Hematopoietic multipotent progenitor cell (in vitro differentiated cells): ENCODE results near the gene DOCK1. TPM values are rescaled to one million over a fixed set of nuclear protein-coding genes. Genes with fewer than 3 reads are reported as not detected.
"Not testable (repeated sequence)": the region's sequence is repeated elsewhere in the genome, so short reads cannot be mapped to it uniquely, and the experiment has no call there.

Experiments
- DNase-seq, 3 donors: peaks; one replicate each; pipeline ENCODE4 v3.0.0-alpha.2; 2011 to 2015; ENCODE audit warnings: low read depth in 2 of 3, low spot score in 2 of 3
- total RNA-seq: library from RNA; depleted of rRNA; stranded (reverse); fragments of >200 nt; gene quantifications from one replicate; pipeline ENCODE4 v1.2.3, GENCODE V29; 2012

The DOCK1 gene
- total RNA-seq, 1 donor: 27.5 TPM

- DNase-seq: no peak
These were observed 19.1 kb downstream of the DOCK1 start for GRCh38 chr10:126924180-126924914.

DNA sequence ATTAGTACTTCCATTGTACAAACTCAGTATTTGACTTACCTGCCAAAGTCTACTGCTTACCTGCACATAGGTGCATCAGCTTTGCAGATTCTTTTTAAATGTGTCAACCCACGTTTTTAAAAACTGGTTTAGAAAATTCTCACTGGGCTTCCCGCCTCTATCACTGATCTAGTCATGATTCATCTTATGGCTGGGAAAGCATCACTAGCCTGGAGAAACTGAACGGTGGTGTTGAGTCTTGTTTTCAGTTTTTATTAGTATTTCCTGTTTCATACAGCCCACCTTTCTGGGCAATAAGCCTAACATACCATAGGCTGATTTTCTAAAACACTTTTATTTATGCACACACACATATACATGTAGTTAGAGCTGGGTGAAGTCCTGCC is 19.7 kb downstream of the DOCK1 start:
- DNase-seq: no peak

DNA sequence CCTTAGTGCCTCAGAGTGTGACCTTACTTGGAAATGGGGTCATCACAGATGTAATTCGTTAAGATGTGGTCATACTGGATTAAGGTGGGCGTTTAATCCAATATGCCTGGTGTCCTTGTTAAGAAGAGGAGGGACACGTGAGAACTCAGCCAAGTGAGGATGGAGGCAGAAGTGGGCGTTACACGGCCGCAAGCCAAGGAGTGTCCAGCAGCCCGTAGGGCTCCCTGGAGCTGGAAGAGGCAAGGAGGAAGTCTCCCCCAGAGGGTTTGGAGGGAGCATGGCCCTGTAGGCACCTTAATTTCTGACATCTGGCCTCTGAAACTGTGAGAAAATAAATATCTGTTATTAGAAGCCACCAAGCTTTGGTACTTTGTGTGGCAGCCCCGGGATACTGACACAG is 21.3 kb downstream of the DOCK1 start:
- DNase-seq: no peak

DNA sequence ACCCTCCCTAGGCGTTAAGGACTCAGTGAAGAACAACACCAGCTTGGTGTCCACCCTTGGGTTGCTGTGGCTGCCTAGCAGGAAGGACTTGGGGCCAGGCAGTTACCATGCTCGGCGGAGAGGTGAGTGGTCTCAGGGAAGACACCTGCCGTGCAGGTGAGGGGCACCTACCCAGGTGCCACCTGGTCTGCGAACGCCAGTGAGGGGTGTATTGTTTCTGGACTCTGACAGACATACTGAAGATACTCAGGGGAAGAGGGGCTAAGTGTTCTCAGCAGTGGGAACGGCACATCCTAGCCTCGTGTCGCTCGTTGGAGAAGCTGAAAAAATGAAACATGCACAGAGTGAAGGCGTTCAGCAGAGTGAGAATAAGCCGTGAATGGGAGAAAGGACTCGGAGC is 22.6 kb downstream of the DOCK1 start:
- no peak for DNase-seq

DNA sequence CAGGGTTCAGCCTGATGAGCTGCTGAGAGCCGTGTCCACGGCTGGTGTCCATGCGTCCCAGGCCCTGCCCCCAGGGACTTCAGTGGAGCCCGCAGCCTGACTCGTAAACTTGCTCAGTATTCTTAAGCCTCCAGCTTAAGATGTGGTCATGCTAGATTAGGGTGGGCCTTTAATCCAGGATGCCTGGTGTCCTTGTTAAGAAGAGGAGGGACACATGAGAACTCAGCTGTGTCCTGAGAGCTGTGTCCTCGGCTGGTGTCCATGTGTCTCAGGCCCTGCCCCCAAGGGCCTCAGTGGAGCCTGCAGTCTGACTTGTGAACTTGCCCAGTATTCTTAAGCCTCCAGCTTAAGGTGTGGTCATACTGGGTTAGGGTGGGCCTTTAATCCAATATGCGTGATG is 23.0 kb downstream of the DOCK1 start:
- DNase-seq: no peak

GRCh38 chr10:126929391-126929790 is 24.2 kb downstream of the DOCK1 start:
- no peak for DNase-seq

GRCh38 chr10:126930131-126930882 is 25.1 kb downstream of the DOCK1 start:
- no peak for DNase-seq

- DNase-seq: no peak
These were observed 25.8 kb downstream of the DOCK1 start for GRCh38 chr10:126930883-126931503.

DNA sequence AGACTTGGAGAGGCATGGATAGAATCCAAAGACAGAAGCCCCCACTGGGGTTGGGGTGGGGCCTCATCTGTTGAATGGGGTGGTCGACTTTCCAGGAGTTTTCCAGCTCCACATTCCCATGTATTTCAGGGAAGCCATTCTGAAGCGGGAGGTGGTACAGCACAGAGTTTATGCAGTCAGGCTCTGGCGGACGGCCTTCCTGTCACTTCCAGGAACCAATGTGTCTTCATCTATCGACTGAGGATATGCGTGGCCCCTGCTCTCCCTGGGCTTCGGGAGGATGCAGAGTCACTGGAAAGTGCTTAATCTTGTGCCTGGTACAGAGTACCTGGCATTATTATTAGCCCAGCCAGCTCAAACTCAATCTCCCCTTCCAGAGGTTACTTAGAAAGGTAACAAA is 26.3 kb downstream of the DOCK1 start:
- no peak for DNase-seq

GRCh38 chr10:126932516-126932915 is 27.3 kb downstream of the DOCK1 start:
- no peak for DNase-seq

- DNase-seq: no peak
These were observed 27.9 kb downstream of the DOCK1 start for GRCh38 chr10:126933116-126933515.

- DNase-seq: no peak
These were observed 30.2 kb downstream of the DOCK1 start for GRCh38 chr10:126935263-126935946.

GRCh38 chr10:126937026-126937425 is 31.8 kb downstream of the DOCK1 start:
- DNase-seq: no peak

DNA sequence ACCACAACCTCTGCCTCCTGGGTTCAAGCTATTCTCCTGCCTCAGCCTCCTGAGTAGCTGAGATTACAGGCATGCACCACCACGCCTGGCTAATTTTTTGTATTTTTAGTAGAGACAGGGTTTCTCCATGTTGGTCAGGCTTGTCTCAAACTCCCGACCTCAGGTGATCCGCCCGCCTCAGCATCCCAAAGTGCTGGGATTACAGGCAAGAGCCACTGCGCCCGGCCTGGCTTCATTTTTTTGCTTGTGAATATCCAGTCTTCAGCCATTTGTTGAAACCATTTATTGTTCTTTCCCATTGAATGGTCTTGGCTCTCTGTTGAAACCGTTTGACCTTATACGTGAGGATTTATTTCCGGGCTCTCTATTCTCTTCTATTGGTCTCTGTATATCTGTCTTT is 32.9 kb downstream of the DOCK1 start:
- DNase-seq: not testable (repeated sequence)

DNA sequence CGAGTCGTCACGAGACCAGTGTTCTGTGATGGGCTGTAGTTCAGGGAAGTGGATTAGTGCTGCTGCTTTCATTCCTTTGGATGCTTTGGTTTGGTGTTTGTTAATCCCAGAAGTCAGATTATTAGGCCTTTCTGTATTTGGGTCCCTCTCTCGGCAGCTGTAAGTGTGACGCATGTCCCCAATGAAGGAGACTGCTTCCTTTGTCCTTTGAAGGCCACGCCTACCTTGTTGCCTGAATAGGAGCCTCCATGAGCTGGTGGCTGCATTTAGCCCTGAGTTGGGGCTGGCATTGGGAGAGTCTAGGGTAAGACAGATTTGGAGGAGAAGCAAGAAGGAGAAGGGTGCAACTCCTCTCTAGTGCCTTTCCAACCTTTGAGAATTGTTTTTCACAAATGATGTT is 34.5 kb downstream of the DOCK1 start:
- DNase-seq: no peak

DNA sequence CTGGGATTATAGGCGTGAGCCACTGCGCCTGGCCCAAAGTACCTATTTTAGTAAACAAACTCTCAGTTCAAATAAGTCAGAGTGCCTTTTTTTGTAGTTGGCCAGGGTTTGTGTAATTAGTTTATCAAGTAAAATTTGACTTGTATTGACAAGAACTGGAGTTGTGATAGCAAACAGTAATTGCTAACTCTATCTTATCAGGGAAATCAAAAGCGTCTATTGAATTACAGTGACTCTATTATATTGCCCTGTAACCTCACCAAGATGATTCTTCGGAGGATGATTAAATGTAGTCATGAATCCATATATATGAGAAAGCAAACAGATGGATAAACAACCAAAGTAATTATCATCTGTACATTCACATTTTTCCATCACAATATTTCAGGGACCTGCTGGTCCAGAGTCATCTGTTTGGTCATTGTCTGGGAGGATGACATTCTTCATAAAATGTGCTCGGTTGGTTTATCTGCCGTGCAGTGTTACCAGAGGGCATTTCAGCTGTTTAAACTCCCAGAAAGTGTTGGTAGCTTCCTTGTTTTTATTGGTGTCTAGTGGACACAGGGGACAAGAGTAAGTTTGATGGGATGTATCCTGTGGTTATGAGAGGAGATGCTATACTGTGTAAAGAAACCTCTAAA is 35.6 kb downstream of the DOCK1 start:
- no peak for DNase-seq

- no peak for DNase-seq
These were observed 39.0 kb downstream of the DOCK1 start for GRCh38 chr10:126944191-126944590.

DNA sequence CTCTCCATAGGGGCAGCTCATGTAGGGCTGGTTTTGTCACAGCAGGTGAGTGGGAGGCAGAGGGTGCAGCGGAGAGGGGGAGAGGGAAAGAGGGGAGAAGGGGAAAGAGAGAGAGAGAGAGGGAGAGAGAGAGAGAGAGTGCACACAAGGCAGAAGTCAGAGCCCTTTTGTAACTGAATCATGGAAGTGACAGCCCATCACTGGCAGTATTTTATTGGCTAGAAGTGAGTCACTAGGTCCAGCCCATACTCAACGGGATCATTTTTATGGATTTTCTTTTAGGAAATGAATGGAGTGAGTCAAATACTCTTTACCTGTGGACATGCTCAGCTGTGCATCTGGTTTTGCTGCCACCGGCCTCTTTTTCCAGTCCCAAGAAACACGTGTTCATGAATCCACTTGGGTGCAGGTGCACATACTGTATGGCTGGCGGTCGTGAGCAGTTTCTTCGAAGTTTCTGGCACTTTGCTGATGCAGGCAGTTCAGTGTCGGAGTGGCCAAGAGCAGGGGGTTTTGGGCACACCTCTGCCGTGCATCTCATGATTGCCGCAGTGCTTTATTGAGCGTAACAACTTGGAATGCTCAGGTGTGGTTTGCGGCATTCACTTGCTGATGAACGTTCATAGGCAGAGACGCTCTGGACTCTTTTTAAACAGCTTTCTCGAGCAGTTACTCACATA is 40.3 kb downstream of the DOCK1 start:
- DNase-seq: no peak

GRCh38 chr10:126946746-126947145 is 41.5 kb downstream of the DOCK1 start:
- no peak for DNase-seq
